Measurements from ENCODE around the gene ABCA4. TPM values are rescaled to one million over a fixed set of nuclear protein-coding genes. Genes with fewer than 3 reads are reported as not detected.

ABCA4 gene
- total RNA-seq, 1 donor from 2014 or later = 0.14 TPM

DNA sequence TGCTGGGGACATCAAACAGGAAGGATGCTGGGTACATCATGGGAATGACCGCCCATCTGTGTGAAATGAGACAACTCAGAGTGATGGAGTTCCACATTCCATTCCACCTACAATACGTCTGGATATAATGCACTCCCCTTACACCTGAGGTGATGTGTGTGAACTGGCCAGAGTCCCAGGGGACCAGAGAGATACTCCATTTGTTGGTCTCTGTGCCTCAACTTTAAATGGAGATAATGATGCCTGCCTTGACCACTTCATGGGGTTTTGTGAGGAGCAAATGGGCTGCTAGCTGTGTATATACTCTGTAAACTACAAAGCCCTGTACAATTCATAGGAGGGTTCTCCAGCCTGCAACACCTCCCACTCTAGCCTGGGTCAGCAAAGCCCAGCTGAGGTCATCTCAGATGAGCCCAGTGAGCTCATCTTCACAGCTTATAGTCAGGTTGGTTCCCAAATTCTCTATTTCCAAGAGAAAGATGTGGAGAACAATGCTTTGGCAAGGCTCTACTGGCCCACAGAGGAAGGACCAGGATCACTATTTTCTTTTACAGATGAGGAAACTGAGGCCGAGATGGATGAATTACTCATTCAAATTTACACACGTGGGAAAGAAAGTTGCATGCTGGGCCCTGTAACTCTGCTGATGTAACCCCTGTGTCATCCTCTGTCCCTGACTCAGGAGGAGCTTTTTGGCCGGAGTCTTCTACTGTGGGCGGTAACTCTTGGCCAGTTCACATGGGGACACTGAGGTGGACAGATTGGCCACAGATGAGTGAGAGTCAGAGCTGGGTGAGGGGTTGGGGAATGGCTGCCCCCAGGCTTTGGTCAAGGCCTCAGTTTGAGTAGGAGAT lies 106.1 kb downstream of the ABCA4 start:
- H3K27ac Mint-ChIP-seq (ENCODE audit: unreplicated experiment) = no peak overlapping the region
- H3K4me3 Mint-ChIP-seq = no peak overlapping the region

DNA sequence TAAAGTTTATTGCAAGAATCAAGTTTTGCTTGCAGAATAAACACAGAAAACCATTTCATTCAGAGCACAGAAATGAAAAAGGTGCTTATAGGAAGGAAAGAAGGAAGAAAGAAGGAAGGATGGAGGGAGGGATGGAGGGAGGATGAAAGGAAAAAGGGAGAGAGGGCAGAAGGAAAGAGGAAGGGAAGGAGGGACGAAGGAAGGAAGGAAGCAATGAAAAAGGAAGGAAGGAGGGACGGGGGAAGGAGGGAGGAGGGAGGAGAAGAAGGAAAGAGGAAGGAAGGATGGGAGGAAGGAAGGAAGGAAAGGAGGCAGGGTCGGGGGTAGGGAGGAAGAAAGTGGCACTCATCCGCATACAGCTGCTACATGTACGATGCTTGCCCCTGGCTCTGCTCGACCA lies 106.9 kb downstream of the ABCA4 start:
- H3K36me3 Mint-ChIP-seq (ENCODE audit: low read depth) = no peaks in the 10 kb centered on the region
- H3K9me3 Mint-ChIP-seq = no peaks in the 10 kb centered on the region
- TF ChIP-seq, protein P1, sequence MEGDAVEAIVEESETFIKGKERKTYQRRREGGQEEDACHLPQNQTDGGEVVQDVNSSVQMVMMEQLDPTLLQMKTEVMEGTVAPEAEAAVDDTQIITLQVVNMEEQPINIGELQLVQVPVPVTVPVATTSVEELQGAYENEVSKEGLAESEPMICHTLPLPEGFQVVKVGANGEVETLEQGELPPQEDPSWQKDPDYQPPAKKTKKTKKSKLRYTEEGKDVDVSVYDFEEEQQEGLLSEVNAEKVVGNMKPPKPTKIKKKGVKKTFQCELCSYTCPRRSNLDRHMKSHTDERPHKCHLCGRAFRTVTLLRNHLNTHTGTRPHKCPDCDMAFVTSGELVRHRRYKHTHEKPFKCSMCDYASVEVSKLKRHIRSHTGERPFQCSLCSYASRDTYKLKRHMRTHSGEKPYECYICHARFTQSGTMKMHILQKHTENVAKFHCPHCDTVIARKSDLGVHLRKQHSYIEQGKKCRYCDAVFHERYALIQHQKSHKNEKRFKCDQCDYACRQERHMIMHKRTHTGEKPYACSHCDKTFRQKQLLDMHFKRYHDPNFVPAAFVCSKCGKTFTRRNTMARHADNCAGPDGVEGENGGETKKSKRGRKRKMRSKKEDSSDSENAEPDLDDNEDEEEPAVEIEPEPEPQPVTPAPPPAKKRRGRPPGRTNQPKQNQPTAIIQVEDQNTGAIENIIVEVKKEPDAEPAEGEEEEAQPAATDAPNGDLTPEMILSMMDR (conservative IDR thresholded peaks at IDR 0.05) = no peak
- H3K4me1 Mint-ChIP-seq = peaks cover 20% of the 10 kb centered on the region
- DNase-seq (ENCODE audit: low read depth, low spot score) = no peak
- H3K4me3 Mint-ChIP-seq = no peak overlapping the region
- H3K27me3 Mint-ChIP-seq (ENCODE audit: low read depth) = no peaks in the 10 kb centered on the region
- no peak overlapping the region for H3K27ac Mint-ChIP-seq (ENCODE audit: unreplicated experiment)

More for the DNA sequence above, 106.1 kb downstream of the ABCA4 start:
- TF ChIP-seq, protein P1 (conservative IDR thresholded peaks at IDR 0.05) = no peak
- Mint-ChIP-seq H3K9me3 (no peaks in the 10 kb centered on the region), H3K4me1 (peaks cover 20% of the 10 kb centered on the region), H3K27me3 (ENCODE audit: low read depth) (no peaks in the 10 kb centered on the region), H3K36me3 (ENCODE audit: low read depth) (no peaks in the 10 kb centered on the region)
- DNase-seq (ENCODE audit: low read depth, low spot score) = no peak

DNA sequence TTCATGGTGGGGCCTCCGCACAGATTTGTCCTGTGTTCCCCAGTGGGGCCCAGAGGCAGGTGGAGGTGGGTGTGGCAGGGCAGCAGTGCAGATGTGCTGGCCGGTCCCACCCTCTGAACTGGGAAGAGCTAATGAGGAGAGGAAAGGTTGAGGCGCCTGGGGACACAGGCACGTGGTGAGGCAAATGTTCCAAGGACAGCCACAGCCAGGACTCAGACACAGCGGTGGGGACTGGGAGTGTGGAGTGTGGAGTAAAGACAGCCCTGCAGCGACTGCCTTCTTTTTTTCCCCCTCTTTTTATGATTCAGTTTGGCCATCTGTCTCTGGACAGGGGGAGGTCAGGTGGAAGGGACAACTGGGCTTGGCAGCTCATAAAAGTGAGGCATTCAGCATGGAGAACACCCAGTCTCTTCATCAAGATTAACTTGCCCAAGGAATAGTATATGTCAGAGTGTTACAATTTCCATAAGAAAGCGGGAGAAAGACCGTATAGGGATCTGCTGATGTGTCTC lies 107.5 kb downstream of the ABCA4 start:
- no peaks in the 10 kb centered on the region for H3K36me3 Mint-ChIP-seq (ENCODE audit: low read depth)
- no peak for DNase-seq (ENCODE audit: low read depth, low spot score)

DNA sequence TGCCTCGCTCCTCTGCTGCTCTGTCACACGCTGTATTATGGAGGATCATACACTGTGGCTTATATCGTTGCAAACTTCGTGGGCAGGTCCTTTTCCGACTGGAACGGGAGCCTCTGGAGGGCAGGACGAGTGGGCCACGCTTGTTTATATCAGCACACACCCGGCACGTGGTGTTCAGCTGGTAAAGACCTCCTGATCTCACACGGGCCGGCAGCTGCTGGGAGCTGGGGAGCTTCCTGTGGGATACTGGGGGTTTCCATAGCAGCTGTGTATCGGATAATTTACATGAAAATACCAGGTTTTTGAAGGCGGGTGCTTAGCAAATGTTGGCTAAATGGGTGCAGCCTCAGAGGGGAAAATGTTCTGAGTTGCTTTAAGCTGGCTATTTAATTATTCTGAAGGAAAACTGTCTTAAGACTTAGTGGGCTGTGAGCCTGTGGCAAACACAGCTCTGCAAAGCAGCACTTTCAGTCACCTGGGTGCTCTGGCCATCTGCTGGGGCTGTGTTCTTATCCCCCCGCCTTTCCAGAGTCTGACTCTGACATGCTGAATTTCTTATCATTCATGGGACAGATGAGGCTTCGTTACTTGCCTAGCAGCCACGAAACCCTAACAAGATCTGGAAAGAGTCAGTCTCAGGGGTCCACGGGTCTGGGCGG lies 108.1 kb downstream of the ABCA4 start:
- peaks cover 20% of the 10 kb centered on the region for H3K4me1 Mint-ChIP-seq
- H3K27ac Mint-ChIP-seq (ENCODE audit: unreplicated experiment) = no peak overlapping the region
- H3K4me3 Mint-ChIP-seq = no peak overlapping the region
- no peaks in the 10 kb centered on the region for H3K27me3 Mint-ChIP-seq (ENCODE audit: low read depth)
- no peaks in the 10 kb centered on the region for H3K36me3 Mint-ChIP-seq (ENCODE audit: low read depth)
- no peaks in the 10 kb centered on the region for H3K9me3 Mint-ChIP-seq
- TF ChIP-seq, protein P1 (conservative IDR thresholded peaks at IDR 0.05) = no peak
- DNase-seq (ENCODE audit: low read depth, low spot score) = no peak

More for the DNA sequence above, 107.5 kb downstream of the ABCA4 start:
- Mint-ChIP-seq H3K4me1 (peaks cover 20% of the 10 kb centered on the region), H3K4me3 (no peak overlapping the region), H3K27ac (ENCODE audit: unreplicated experiment) (no peak overlapping the region), H3K9me3 (no peaks in the 10 kb centered on the region), H3K27me3 (ENCODE audit: low read depth) (no peaks in the 10 kb centered on the region)
- TF ChIP-seq, protein P1 (conservative IDR thresholded peaks at IDR 0.05) = no peak

DNA sequence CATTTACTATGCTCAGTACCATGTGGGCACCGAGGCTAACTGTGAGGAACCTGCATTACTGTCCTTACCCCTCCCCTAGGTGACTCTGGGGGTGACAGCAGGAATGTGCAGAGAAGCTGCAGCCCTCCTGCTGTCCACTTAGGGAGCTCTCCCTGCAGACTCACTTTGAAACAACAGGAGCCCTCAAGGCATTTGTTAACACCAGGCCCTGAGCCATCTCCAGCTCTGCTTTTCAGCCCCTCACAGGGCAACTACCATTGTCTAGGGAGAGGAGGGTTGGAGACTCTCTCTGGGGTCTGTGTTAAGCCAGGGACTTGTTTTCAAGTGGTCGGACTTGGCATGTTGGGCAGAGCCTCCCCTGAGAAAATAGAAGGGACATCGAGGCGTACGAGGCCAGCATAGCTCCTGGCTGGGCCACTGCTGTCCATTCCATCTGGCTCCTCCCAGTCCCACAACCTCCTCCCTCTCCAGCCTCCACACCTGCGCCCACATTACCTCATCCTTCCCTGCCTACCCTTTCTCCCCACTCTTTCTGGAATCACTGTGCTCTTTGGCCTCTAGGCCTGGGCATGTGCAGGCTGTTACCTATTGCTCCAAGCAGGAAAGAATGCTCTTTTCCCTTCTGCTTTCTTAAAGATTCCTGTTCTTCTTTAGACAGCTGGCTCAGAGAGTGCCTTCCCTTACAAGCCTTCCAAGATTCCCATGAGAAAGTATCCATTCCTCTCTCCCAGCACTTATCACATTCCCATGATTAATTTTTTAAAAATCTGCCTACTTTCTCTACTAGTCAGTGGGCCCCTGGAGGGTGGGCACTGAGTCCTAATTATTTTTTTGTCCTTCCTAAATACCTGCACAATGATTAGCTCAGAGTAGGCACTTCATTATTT lies 109.0 kb downstream of the ABCA4 start:
- Mint-ChIP-seq H3K27me3 (ENCODE audit: low read depth) (no peaks in the 10 kb centered on the region), H3K4me1 (peaks cover 20% of the 10 kb centered on the region), H3K36me3 (ENCODE audit: low read depth) (no peaks in the 10 kb centered on the region), H3K27ac (ENCODE audit: unreplicated experiment) (no peak overlapping the region), H3K9me3 (no peaks in the 10 kb centered on the region), H3K4me3 (no peak overlapping the region)
- TF ChIP-seq, protein P1 (conservative IDR thresholded peaks at IDR 0.05) = no peak
- no peak for DNase-seq (ENCODE audit: low read depth, low spot score)
